ENCODE measurements around the gene HELT. TPM values are rescaled to one million over a fixed set of nuclear protein-coding genes. Genes with fewer than 3 reads are reported as not detected.

The HELT gene
- total RNA-seq, 1 experiment from 2014 or later = 0.28 TPM

- TF ChIP-seq CREB1 (CRISPR knock-in tag; IDR thresholded peaks at IDR 0.05) (no peak), E2F4 (CRISPR knock-in tag; IDR thresholded peaks at IDR 0.05; ENCODE audit: borderline replicate concordance, low read depth) (no peak), AR (CRISPR knock-in tag; IDR thresholded peaks at IDR 0.05) (no peak)
Observed at GRCh38 chr4:185020863-185021761, 2.8 kb downstream of the HELT start (continued).

DNA sequence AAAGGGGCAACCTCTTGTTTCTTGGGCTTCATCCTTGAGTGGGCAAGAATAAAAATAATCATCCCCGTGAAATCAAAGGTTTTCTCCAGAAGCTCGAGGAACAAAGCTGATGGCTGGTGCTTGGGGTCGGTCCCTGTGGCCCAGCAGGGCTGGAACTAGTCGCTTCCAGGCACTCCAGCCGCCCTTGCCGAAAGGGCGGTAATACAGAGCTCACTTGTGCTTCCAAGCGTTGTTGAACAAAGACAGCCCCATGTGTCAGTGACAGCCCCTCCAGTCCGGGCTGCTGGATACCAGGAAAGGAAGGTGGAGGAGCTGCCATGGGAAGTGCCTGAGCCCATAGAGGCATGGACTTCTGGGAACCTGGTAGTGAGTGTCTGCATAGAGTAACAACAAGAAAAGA lies 5.2 kb downstream of the HELT start:
- no peak overlapping the region for H3K27ac Mint-ChIP-seq
- H3K27me3 Mint-ChIP-seq (ENCODE audit: low read depth) = peaks cover 95% of the 10 kb centered on the region
- POLR2A ChIA-PET = no interaction called here
- CTCF ChIA-PET = interaction anchor here (0.9 to 1.9 kb wide), 7 partner anchors 9 to 277 kb away, joined by 3 to 14 read pairs (median 3); no protein-coding TSS in a partner anchor
- H3K4me1 Mint-ChIP-seq = peaks cover 29% of the 10 kb centered on the region
- DNase-seq (ENCODE audit: low spot score) (no peak), ATAC-seq (no peak)
- TF ChIP-seq TEAD1 (CRISPR knock-in tag; IDR thresholded peaks at IDR 0.05) = no peak
- no peak for TF ChIP-seq MXD4 (CRISPR knock-in tag; IDR thresholded peaks at IDR 0.05; ENCODE audit: borderline replicate concordance)
- TF ChIP-seq AR (CRISPR knock-in tag; IDR thresholded peaks at IDR 0.05) = no peak
- TF ChIP-seq NFATC4 (CRISPR knock-in tag; IDR thresholded peaks at IDR 0.05) = no peak
- no peak overlapping the region for H3K4me3 Mint-ChIP-seq
- H3K9me3 Mint-ChIP-seq = no peaks in the 10 kb centered on the region
- H3K36me3 Mint-ChIP-seq = no peaks in the 10 kb centered on the region

- CTCF ChIA-PET = no interaction called here
- Mint-ChIP-seq H3K4me3 (no peak overlapping the region), H3K4me1 (no peaks in the 10 kb centered on the region), H3K27ac (no peak overlapping the region), H3K36me3 (no peaks in the 10 kb centered on the region), H3K9me3 (no peaks in the 10 kb centered on the region), H3K27me3 (ENCODE audit: low read depth) (peaks cover 87% of the 10 kb centered on the region)
- no peak for TF ChIP-seq ZNF671 (CRISPR knock-in tag; IDR thresholded peaks at IDR 0.05)
- no peak for TF ChIP-seq TEAD1 (CRISPR knock-in tag; IDR thresholded peaks at IDR 0.05)
- no peak for TF ChIP-seq JUN (CRISPR knock-in tag; IDR thresholded peaks at IDR 0.05)
- ATAC-seq (no peak), DNase-seq (ENCODE audit: low spot score) (no peak)
- POLR2A ChIA-PET = no interaction called here
Observed at GRCh38 chr4:185028625-185029024, 10.3 kb downstream of the HELT start.

DNA sequence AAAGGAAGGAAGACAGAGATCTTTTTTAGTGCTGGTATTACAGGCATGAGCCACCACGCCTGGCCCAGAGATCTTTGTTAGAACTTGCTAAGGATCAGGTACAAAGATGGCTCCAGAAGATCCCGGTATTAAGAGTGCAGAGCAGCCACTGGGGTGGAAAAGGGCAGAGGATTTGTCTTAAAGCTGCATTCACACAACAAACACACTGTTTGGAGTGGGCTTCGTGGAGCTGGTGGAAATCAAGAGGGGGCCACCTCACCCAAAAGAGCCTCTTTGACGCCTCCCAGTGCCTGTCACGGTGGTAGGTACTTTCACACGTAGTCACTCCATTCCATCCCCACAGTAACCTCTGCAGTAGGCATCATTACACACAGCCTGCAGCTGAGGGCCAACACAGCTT lies 13.3 kb downstream of the HELT start:
- H3K36me3 Mint-ChIP-seq = no peaks in the 10 kb centered on the region
- CTCF ChIA-PET = interaction anchor here (0.6 to 2.1 kb wide), 5 partner anchors 24 to 845 kb away, joined by 3 to 12 read pairs (median 4); no protein-coding TSS in a partner anchor
- no peak overlapping the region for H3K4me3 Mint-ChIP-seq
- H3K9me3 Mint-ChIP-seq = no peaks in the 10 kb centered on the region
- H3K4me1 Mint-ChIP-seq = 0 out of 2 replicates have a peak, but pooled peaks cover 2% of the 10 kb centered on the region
- POLR2A ChIA-PET = no interaction called here
- ATAC-seq (no peak), DNase-seq (ENCODE audit: low spot score) (no peak)
- H3K27me3 Mint-ChIP-seq (ENCODE audit: low read depth) = peaks cover 61% of the 10 kb centered on the region
- H3K27ac Mint-ChIP-seq = no peak overlapping the region
- TF ChIP-seq NFE2L1 (CRISPR knock-in tag; IDR thresholded peaks at IDR 0.05) (no peak), SMAD4 (CRISPR knock-in tag; IDR thresholded peaks at IDR 0.05) (no peak), USF2 (CRISPR knock-in tag; IDR thresholded peaks at IDR 0.05) (no peak), MYBL2 (CRISPR knock-in tag; IDR thresholded peaks at IDR 0.05) (no peak), NR3C1 (CRISPR knock-in tag; conservative IDR thresholded peaks at IDR 0.05; ENCODE audit: low read depth) (no peak), RORB (CRISPR knock-in tag; IDR thresholded peaks at IDR 0.05) (no peak), FOXJ3 (CRISPR knock-in tag; IDR thresholded peaks at IDR 0.05; ENCODE audit: borderline replicate concordance) (no peak), E2F1 (CRISPR knock-in tag; IDR thresholded peaks at IDR 0.05) (no peak), ZNF263 (CRISPR knock-in tag; IDR thresholded peaks at IDR 0.05; ENCODE audit: low read depth) (no peak), NFYB (CRISPR knock-in tag; conservative IDR thresholded peaks at IDR 0.05; ENCODE audit: low read depth) (no peak)
- TF ChIP-seq, protein P1, sequence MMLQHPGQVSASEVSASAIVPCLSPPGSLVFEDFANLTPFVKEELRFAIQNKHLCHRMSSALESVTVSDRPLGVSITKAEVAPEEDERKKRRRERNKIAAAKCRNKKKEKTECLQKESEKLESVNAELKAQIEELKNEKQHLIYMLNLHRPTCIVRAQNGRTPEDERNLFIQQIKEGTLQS (CRISPR knock-in tag; conservative IDR thresholded peaks at IDR 0.05) = no peak
